Erythroblast (primary cell): ENCODE measurements around the gene TBC1D2B.

ENCODE experiments used
- GATA1 ChIP-seq: IDR thresholded peaks from 2 replicates; pipeline ENCODE4 v1.6.1; 2011; ENCODE audit warnings: low read depth, mild to moderate bottlenecking, control low read depth, low read length, moderate library complexity
- POLR2A ChIP-seq: IDR thresholded peaks from 2 replicates; pipeline ENCODE4 v1.6.1; 2011; ENCODE audit warnings: mild to moderate bottlenecking, low read length

DNA sequence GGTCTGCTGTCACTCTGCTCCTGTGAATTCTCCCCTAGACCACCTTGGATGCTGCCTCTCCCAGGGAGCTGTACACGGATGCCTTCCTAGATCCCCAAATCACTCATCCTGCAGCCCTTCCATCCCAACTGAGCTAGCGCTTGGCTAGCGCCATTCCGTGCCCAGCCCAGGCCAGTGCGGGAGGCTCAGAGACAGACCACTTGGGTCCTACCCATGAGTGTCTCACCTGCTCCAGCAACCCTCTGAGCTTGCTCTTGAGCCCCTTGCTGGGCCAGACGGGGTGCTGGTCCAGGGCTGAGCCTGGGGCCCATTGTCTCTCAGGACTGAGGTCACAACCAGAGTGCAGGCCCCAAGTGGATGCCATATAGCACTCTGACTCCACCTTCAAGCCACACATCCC lies 32.6 kb upstream of the TBC1D2B start:
- TF ChIP-seq POLR2A (no peak), GATA1 (no peak)
